Activated naive CD8-positive, alpha-beta T cell treated with anti-CD3 and anti-CD28 coated beads, Interleukin-2, amount 50 U/mL, for 24 hours (primary cell): ENCODE results near the gene PI4KA.
"Not testable (repeated sequence)": the region's sequence is repeated elsewhere in the genome, so short reads cannot be mapped to it uniquely, and the experiment has no call there.

Experiments
- ATAC-seq: fragments of 150-1000 bp; cut with Tn5 transposase; one replicate; pipeline ENCODE4 v1.10.0; 2021
- DNase-seq: peaks from one replicate; pipeline ENCODE4 v3.0.0; 2021
- H3K27ac Mint-ChIP-seq: one replicate; pipeline ENCODE4 v1.8.0; 2021; ENCODE audit warnings: mild to moderate bottlenecking, mixed read lengths
- H3K27me3 Mint-ChIP-seq: one replicate; pipeline ENCODE4 v1.8.0; 2021; ENCODE audit warnings: mixed read lengths
- H3K36me3 Mint-ChIP-seq: one replicate; pipeline ENCODE4 v1.8.0; 2021; ENCODE audit warnings: low read depth, mixed read lengths
- H3K4me1 Mint-ChIP-seq: one replicate; pipeline ENCODE4 v1.8.0; 2021; ENCODE audit warnings: mixed read lengths
- H3K4me3 Mint-ChIP-seq: one replicate; pipeline ENCODE4 v1.8.0; 2021; ENCODE audit warnings: mild to moderate bottlenecking, moderate library complexity, mixed read lengths
- H3K9me3 Mint-ChIP-seq: one replicate; pipeline ENCODE4 v1.8.0; 2021; ENCODE audit warnings: mixed read lengths

The PI4KA gene

GRCh38 chr22:20843501-20843900, 15.1 kb downstream of the PI4KA start:
- Mint-ChIP-seq H3K27me3 (no peaks in the 10 kb centered on the region), H3K4me3 (no peak overlapping the region), H3K27ac (no peak overlapping the region), H3K9me3 (no peaks in the 10 kb centered on the region), H3K36me3 (peaks cover 2% of the 10 kb centered on the region), H3K4me1 (peaks cover 34% of the 10 kb centered on the region)
- DNase-seq (no peak), ATAC-seq (no peak)

- ATAC-seq: peak; percentile 28
- Mint-ChIP-seq H3K4me1 (peaks cover 39% of the 10 kb centered on the region), H3K36me3 (peaks cover 2% of the 10 kb centered on the region), H3K4me3 (no peak overlapping the region), H3K9me3 (no peaks in the 10 kb centered on the region), H3K27ac (no peak overlapping the region), H3K27me3 (no peaks in the 10 kb centered on the region)
- DNase-seq: peak; percentile 8
These were observed 17.8 kb downstream of the PI4KA start for GRCh38 chr22:20840646-20841371.

GRCh38 chr22:20839837-20840645, 18.6 kb downstream of the PI4KA start:
- Mint-ChIP-seq H3K36me3 (peaks cover 2% of the 10 kb centered on the region), H3K27me3 (no peaks in the 10 kb centered on the region), H3K27ac (no peak overlapping the region), H3K4me1 (peaks cover 38% of the 10 kb centered on the region), H3K4me3 (no peak overlapping the region), H3K9me3 (no peaks in the 10 kb centered on the region)
- no peak for DNase-seq
- ATAC-seq: no peak

- not testable (repeated sequence) for H3K27ac Mint-ChIP-seq, ATAC-seq, H3K4me3 Mint-ChIP-seq
These were observed 19.3 kb downstream of the PI4KA start for GRCh38 chr22:20839354-20839753.

GRCh38 chr22:20836987-20837823, 21.4 kb downstream of the PI4KA start:
- no peak overlapping the region for H3K4me3 Mint-ChIP-seq
- no peaks in the 10 kb centered on the region for H3K27me3 Mint-ChIP-seq
- DNase-seq: no peak
- no peaks in the 10 kb centered on the region for H3K9me3 Mint-ChIP-seq
- peaks cover 33% of the 10 kb centered on the region for H3K4me1 Mint-ChIP-seq
- no peak overlapping the region for H3K27ac Mint-ChIP-seq
- ATAC-seq: no peak
- H3K36me3 Mint-ChIP-seq: peaks cover 9% of the 10 kb centered on the region

More at GRCh38 chr22:20839354-20839753, 19.3 kb downstream of the PI4KA start:
- not testable (repeated sequence) for H3K9me3 Mint-ChIP-seq, H3K36me3 Mint-ChIP-seq, H3K27me3 Mint-ChIP-seq, DNase-seq
- H3K4me1 Mint-ChIP-seq: peaks cover 33% of the 10 kb centered on the region

GRCh38 chr22:20834725-20835124, 23.9 kb downstream of the PI4KA start:
- H3K4me1 Mint-ChIP-seq: peaks cover 13% of the 10 kb centered on the region
- H3K27me3 Mint-ChIP-seq: no peaks in the 10 kb centered on the region
- DNase-seq: no peak
- no peak overlapping the region for H3K27ac Mint-ChIP-seq
- no peaks in the 10 kb centered on the region for H3K9me3 Mint-ChIP-seq
- H3K36me3 Mint-ChIP-seq: peaks cover 21% of the 10 kb centered on the region
- no peak overlapping the region for H3K4me3 Mint-ChIP-seq
- ATAC-seq: no peak

GRCh38 chr22:20834206-20834605, 24.4 kb downstream of the PI4KA start:
- H3K27me3 Mint-ChIP-seq: no peaks in the 10 kb centered on the region
- H3K36me3 Mint-ChIP-seq: peaks cover 26% of the 10 kb centered on the region
- DNase-seq: no peak
- no peak for ATAC-seq
- H3K4me1 Mint-ChIP-seq: peaks cover 12% of the 10 kb centered on the region
- H3K27ac Mint-ChIP-seq: no peak overlapping the region
- no peak overlapping the region for H3K4me3 Mint-ChIP-seq
- H3K9me3 Mint-ChIP-seq: no peaks in the 10 kb centered on the region

- ATAC-seq (no peak), DNase-seq (no peak)
- Mint-ChIP-seq H3K9me3 (no peaks in the 10 kb centered on the region), H3K36me3 (peaks cover 28% of the 10 kb centered on the region), H3K27me3 (no peaks in the 10 kb centered on the region), H3K27ac (no peak overlapping the region), H3K4me1 (peaks cover 10% of the 10 kb centered on the region), H3K4me3 (no peak overlapping the region)
These were observed 25.4 kb downstream of the PI4KA start for GRCh38 chr22:20833225-20833665.

GRCh38 chr22:20829491-20830134, 29.0 kb downstream of the PI4KA start:
- peaks cover 33% of the 10 kb centered on the region for H3K36me3 Mint-ChIP-seq
- ATAC-seq (no peak), DNase-seq (no peak)
- H3K27me3 Mint-ChIP-seq: no peaks in the 10 kb centered on the region
- no peak overlapping the region for H3K27ac Mint-ChIP-seq
- H3K4me3 Mint-ChIP-seq: no peak overlapping the region
- H3K9me3 Mint-ChIP-seq: no peaks in the 10 kb centered on the region
- H3K4me1 Mint-ChIP-seq: no peaks in the 10 kb centered on the region

- H3K27ac Mint-ChIP-seq, H3K4me1 Mint-ChIP-seq, H3K9me3 Mint-ChIP-seq, H3K4me3 Mint-ChIP-seq, H3K27me3 Mint-ChIP-seq, DNase-seq, ATAC-seq: not testable (repeated sequence)
- H3K36me3 Mint-ChIP-seq: peaks cover 25% of the 10 kb centered on the region
These were observed 32.0 kb downstream of the PI4KA start for GRCh38 chr22:20826373-20827152.

GRCh38 chr22:20825624-20826023, 33.0 kb downstream of the PI4KA start:
- H3K27me3 Mint-ChIP-seq: no peaks in the 10 kb centered on the region
- H3K36me3 Mint-ChIP-seq: peaks cover 21% of the 10 kb centered on the region
- no peaks in the 10 kb centered on the region for H3K9me3 Mint-ChIP-seq
- ATAC-seq (no peak), DNase-seq (no peak)
- H3K27ac Mint-ChIP-seq: no peak overlapping the region
- no peak overlapping the region for H3K4me3 Mint-ChIP-seq
- H3K4me1 Mint-ChIP-seq: no peaks in the 10 kb centered on the region

- DNase-seq, H3K27ac Mint-ChIP-seq, H3K27me3 Mint-ChIP-seq, H3K4me1 Mint-ChIP-seq, H3K9me3 Mint-ChIP-seq, H3K4me3 Mint-ChIP-seq, ATAC-seq: not testable (repeated sequence)
- H3K36me3 Mint-ChIP-seq: peaks cover 17% of the 10 kb centered on the region
These were observed 33.4 kb downstream of the PI4KA start for GRCh38 chr22:20825216-20825615.

GRCh38 chr22:20823264-20823663, 35.3 kb downstream of the PI4KA start:
- Mint-ChIP-seq H3K9me3 (no peaks in the 10 kb centered on the region), H3K36me3 (peaks cover 13% of the 10 kb centered on the region), H3K27me3 (no peaks in the 10 kb centered on the region), H3K27ac (no peak overlapping the region), H3K4me3 (no peak overlapping the region), H3K4me1 (no peaks in the 10 kb centered on the region)
- DNase-seq (no peak), ATAC-seq (no peak)
